HG03280 (cell line): ENCODE results near the gene LTB.
"Not testable (repeated sequence)": the region's sequence is repeated elsewhere in the genome, so short reads cannot be mapped to it uniquely, and the experiment has no call there.

Experiments used
- ATAC-seq: cut with Tn5 transposase; IDR thresholded peaks from one replicate; pipeline ENCODE4 v1.9.1; 2021; ENCODE audit warnings: mild to moderate bottlenecking, moderate library complexity; ENCODE audit not compliant: unreplicated experiment

Gene LTB

DNA sequence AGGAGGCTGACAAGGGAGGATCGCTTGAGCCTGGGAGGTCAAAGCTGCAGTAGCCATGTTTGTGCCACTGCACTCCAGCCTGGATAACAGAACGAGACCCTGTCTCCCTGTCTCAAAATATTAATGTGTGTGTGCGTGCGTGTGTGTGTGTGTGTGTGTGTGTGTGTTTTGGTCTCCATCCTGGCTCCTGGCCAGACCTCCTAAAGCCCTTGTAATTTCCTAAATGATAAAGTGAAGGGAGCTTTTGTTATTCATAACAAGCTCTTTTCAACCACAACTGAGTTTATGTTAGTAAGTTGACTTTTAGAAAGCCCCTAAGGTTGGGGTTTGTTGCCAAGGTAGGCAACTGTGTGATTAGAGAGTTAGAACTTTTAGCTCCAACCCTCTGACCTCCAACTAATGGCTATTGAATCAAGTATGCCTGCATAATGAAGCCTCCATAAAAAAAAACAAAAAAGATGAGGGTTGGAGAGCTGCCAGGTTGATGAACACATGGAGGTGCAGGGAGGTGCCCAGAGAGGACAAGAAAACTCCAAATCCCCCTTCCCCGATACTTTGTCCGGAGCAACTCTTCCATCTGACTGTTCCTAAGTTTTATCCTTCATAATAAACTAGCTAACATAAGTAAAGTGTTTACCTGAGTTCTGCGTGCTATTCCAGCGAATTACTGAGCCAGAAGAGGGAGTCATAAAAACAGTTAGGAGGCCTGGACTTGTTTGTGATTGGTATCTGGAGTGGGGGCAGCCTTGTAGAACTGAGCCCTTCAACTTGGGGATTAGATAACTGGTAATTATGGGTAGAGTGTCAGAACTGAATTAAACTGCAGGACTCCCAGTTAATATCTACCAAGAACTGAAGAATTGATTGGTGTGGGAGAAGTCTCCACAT is 27.5 kb upstream of the LTB start:
- no peak for ATAC-seq

DNA sequence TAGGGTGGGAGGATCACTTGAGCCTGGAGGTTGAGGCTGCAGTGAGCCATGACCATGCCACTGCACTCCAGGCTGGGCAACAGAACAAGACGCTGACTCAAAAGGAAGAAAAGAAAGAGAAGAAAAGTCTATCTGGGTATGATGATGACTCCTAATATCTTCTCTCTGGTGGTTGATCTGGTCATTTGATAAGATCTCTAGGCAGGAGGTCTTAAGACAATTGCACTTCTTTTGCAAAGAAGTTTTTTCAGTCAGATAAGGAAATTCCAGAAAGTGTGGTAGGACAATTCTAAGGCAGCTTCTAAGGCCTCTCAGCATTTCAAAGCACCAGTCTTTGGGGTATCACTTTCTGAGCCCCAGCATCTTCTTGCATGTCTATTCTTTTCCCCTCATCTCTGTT is 25.1 kb upstream of the LTB start:
- no peak for ATAC-seq

DNA sequence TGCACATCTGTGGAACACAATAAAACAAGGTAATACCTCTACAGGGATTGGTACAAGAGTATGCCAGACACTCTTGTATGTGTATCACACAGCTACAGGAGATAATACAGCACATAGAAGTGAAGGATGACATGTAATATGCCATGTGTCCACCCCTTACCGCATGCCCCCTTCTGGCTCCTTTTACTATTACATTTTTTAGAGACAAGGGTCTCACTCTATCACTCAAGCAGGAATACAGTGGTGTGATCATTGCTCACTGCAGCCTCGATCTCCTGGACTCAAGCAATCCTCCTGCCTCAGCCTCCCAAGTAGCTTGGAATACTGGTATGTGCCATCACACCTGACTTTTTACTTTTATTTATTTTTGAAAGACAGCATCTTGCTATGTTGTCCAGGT is 14.8 kb upstream of the LTB start:
- ATAC-seq = no peak

DNA sequence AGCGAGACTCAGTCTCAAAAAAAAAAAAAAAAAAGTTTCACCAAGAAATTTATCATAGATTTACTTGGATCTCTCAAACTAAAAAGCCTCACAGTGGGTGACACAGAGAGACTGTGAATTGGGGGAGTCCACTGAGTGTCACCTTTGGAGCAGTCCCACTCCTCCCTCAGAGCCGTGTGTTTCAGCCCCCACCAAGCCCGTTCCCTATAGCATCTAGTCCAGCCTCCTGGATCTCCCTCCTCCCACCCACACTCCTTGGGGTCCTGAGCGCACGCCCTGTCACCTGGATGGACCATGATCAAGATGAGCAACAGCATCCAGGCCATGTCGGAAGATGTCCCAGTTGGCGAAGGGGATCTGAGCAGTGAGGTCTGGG is 10.2 kb upstream of the LTB start:
- ATAC-seq = no peak

DNA sequence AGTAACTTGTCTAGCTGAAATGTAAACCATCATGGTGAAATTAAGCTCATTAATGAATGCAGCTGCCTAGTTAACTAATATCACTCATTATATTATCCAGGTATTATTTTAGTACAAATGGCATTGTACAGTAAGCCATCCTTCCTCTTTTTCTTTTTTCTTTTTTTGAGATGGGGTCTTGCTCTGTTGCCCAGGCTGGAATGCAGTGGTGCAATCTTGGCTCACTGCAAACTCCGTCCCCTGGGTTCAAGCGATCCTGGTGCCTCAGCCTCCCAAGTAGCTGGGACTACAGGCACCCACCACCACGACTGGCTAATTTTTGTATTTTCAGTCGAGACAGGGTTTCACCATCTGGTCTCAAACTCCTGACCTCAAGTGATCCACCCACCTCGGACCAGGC is 8.5 kb upstream of the LTB start:
- ATAC-seq = not testable (repeated sequence)

DNA sequence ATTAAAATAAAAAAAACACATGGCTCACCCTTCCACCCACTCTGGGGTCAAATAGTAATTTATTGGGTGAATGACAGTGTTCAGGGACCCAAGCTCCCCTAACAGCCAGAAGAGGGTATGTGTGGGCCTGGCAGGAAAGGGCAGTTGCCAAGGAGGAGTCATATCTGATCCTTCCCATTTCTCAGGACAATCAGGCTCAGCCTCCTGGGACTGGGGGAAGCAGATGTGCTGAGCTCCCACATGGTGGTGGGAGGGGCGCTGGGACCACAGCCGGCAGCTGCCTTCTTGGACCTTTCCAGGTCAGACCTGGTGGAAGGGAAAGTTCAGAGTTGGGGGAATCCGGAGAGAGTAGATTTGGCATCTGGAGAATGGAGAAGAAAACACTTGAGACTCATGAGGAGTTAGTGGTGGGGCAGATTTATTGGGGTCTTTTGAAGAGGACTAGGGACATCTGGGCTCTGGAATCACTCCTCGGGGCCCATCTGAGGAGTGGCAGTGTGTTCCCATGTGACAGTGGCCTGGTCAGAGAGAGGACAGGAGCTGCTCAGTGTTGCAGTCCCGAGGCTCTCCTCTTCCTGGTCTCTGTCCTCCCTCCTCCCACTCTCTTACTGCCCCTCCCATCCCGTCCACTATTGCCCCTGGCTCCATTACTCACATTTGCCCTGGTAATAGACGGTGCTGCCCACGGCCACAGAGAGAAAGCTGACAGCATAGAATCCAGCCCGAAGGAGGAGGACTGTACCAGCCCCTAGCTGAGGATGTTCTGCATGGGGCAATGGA is 6.8 kb upstream of the LTB start:
- ATAC-seq = no peak

DNA sequence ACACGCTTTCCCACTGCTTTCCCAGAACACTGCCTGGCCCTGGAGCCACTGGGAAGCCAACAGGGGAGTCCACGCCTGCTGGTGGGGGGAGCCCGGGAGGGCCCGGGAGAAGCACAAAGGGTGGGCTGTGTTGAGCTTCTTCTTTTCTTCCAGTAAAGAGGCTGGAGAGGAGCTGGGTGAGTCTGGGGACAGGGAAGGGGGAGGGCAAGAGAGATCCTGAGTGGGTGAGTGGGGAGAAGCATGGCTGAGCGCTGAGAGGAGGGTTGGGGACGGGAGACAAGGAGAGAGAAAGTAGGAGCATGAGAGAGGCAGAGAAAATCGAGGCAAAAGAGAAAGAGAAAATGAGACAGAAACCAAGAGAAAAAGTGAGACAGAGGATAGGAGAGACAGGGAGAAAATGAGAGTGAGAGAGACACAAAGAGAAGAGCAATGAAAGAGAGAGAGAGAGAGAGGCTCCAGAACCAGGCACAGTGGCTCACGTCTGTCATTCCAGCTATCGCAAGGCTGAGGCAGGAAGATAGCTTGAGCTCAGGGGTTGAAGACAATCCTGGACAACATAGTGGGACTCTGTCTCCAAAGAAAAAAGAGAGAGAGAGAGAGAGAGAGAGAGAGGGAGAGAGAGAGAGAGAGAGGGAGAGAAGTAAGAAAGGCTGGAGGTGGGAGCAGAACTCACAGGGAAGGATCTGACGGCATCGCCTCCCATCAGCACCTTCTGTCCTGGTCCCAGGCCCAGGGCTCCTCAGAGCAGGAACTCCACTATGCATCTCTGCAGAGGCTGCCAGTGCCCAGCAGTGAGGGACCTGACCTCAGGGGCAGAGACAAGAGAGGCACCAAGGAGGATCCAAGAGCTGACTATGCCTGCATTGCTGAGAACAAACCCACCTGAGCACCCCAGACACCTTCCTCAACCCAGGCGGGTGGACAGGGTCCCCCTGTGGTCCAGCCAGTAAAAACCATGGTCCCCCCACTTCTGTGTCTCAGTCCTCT is 5.9 kb upstream of the LTB start:
- no peak for ATAC-seq

DNA sequence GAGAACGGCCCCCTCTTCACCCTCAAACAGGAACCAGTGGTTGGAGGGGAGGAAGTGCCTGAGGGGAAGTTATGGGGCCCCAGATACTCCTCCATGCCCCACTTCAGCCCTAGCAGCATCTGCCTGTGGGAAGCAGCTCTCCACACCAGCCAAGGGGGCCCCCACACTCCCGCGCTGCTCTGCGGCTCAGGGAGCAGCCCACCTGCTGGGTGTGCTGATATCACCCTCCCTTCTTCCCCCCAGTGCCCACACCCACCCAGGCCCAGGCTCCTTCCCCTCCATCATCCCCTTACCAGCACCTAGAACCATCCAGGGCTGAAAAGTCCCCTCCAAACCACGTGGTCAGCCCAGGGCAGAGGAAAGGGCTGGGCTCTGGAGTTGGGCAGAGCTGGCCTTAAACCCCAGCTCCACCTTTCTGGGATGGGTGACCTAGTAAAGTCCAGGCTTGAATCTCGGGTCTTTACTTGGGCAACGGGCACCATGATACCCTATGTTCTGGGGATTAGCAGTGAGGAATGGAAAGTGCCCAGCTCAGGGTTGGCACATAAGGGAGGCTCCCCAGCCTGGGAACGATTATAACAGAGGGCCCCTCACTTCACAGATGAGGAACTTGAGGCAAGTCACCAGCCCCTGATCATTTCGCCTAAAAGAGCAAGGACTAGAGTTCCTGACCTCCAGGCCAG is 4.5 kb upstream of the LTB start:
- ATAC-seq = no peak

DNA sequence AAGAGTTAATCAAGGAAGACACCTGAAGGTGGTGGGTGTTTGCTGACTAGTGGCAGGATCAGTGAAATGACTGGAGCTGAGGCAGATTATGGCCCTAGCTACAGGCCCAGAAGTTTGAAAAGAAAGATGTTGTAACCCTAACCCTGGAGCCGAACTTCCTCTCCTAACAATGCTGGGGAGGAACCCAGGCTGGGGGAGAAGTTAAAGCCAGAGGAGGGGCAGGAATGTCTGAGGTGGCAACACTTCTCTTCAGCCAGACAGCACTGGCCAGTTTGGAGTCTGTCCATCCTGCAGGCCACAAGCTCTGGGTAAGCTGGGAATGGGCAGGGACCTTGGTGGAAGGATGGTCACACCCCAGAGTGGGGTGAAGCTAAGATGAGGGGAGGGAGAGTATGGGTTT is 3.8 kb upstream of the LTB start, which contains the start of gene LST1:
TSS of gene LST1 (plus strand) at position 270 of the 400 bp plus-strand sequence. CDS start 1,023 bp downstream, outside the sequence.
- no peak for ATAC-seq

DNA sequence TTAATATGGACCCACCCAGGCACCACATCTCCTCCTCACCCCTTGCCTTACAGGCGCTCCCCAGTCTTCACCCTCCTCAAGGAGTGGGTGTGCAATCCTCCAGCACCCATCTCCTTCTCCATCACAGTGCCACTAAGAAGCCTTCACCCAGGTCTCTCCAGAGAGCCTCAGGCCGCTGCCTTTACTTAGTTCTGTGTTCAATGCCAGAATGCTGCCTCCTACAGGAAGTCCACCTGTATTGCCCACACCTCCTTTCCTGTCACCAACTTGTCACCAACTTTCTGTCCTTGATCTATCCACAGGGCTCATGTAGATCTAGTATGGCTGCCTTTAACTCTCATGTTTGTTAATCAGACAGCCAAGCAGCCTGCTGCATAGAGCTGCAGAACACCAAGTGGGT is 3.3 kb upstream of the LTB start:
- ATAC-seq = no peak

DNA sequence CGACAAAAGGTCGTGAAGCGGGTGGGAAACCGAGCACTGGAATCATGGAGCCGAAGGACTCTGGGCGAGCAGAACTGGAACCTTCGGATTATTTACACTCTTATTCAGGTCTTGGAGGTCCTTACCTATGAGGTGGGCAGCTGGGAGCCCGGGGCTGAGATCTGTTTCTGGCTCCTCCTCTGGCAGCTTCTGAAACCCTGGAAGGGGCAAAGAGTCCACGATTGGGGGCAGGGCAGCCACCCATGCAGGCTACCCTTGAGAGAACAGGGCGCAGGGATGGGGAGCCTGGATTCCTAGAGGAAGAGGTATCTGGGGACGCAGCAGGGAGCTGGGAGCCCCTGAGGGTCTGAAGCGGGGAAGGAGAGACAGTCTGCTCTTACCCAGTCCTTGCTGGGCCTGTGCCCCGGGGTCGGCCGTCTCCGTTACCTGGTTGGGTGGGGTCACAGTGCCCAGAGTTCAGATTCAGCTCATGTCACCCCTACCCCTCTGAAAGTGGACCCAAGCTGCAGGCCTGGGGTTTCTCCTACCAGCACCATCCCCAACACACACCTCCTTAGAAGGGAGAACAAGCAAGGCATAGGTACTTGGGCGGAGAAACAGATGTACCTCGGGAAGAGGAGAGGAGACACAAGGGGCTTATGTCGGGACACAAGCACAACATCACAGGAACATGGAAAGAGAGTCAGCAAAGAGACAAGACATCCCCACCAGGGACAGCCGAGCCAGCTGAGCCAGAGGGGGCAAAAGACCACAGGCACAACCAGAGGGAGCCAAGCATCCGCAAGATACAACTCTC is 592 bp downstream of the LTB start:
- ATAC-seq = no peak

DNA sequence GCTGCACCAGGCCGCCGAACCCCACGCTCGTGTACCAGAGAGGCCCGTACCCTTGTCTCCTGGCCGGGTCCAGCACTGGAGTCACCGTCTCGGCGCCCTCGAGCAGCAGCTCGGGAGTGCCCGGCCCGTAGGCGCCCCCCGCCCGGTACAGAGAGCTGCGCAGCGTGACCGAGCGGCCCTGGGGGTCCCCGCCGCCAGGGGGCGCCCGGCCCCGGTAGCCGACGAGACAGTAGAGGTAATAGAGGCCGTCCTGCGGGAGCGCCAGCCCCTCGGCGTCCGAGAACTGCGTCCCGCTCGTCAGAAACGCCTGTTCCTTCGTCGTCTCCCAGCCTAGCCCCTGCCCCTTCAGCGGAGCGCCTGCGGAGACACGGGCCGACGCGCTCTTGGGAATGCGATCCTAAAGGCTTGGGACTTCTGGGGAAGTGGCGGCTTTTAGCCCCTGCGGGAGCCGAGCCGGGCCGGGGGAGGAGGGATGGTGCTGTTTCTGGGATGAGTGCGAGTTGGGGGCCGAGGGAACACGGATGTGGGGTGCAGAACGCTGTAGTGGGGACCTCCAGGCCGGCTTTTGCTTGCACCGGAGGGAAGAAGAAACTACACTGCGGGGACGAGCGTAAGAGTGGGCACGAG is 1.3 kb downstream of the LTB start:
- peak; percentile 66 for ATAC-seq

DNA sequence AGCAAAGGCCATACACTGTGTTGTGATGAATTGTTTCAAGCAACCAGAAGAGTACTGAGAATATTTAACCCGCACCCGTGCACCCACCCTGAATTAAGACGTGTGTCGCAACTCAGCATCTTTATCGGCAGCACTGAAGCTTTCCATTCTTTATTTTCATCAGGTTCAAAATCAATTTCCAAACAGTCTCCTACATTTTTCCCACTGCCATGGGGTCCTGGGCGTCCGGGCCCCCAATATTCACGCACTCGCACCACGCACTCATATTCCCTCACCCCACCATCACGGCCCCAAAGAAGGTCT is 1.8 kb downstream of the LTB start:
- ATAC-seq = no peak

DNA sequence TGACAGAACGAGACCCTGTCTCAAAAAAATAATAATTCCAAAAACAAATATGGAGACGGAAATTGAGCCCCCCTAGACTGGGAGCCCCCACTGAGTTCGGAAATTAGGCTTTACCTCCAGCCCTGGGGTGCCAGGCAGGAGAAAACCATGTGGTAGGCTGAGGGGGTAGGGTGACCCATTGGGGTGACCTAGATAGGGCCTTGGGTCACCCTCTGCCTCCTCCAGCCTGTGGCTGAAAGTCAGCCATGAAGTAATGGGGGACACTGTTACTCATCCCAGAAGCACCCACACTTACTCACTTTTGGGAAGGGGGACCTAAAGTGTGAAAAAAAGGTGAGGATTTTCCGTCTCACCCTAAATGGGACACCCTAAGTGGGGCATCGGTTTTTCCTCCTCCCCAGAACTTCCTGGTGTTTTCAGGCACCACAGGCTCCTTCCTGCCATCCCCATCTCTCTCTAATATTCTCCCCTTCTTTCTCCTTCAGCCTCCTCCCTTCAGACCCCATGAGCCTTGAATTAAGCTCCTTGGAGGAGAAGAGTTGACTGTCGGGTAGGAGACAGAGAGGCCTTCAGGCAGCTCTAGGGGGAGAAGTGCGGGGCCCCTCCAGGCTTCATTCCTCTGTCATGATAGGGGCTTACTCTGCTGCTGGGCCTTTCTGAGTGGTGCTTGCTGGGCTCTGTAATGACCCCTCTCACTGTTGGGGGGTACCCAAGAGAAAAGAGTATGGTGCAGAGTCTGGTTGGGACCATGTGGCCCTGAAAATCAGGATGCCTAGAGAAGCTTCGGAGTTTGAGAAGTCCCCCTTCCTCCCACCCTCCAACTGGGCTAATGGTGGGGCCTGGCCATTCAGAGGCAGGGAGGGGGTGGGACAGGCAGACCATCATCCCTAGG is 2.4 kb downstream of the LTB start:
- no peak for ATAC-seq

DNA sequence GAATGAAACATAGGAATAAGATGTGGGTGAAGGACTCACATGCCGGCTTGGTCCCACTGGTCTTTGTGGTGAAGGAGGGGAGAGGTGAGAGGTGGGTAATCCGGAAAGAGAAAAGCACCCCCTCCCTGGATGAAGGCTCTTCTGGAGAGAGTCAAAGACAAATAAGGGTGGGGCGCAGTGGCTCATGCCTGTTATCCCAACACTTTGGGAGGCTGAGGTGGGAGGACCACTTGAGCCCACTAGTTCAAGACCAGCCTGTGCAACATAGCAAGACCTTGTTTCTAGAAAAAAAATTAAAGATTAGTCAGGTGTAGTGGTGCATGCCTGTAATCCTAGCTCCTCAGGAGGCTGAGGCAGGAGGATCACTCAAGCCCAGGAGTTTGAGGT is 3.1 kb downstream of the LTB start:
- no peak for ATAC-seq

DNA sequence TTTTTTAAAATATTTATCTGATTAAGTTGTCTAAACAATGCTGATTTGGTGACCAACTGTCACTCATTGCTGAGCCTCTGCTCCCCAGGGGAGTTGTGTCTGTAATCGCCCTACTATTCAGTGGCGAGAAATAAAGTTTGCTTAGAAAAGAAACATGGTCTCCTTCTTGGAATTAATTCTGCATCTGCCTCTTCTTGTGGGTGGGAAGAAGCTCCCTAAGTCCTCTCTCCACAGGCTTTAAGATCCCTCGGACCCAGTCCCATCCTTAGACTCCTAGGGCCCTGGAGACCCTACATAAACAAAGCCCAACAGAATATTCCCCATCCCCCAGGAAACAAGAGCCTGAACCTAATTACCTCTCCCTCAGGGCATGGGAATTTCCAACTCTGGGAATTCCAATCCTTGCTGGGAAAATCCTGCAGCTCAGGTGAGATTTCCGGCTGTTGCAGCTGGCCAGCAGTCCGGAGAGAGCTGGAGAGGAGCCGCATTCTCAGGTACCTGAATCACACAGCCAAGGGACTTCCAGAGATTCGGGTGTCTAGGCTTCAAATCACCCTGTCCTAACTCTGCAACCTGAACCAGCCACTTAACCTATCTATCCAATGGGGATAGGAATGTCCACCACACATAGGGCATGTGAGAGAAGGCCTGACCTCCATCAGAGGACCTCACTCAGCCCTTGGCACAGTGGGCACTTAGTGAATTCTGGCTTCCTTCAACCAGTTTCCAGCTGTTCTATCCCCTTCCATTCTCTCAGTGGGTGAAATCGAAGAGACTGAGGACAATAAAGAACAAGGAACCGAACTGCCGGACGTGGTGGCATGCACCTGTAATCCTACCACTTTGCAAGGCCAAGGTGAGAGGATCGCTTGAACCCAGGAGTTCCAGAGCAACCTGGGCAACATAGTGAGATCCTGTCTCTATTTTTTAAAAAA is 3.8 kb downstream of the LTB start:
- ATAC-seq = no peak

DNA sequence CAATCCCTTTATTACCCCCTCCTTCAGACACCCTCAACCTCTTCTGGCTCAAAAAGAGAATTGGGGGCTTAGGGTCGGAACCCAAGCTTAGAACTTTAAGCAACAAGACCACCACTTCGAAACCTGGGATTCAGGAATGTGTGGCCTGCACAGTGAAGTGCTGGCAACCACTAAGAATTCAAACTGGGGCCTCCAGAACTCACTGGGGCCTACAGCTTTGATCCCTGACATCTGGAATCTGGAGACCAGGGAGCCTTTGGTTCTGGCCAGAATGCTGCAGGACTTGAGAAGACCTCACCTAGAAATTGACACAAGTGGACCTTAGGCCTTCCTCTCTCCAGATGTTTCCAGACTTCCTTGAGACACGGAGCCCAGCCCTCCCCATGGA is 4.7 kb downstream of the LTB start:
- ATAC-seq = no peak
